ENCODE results near the gene ADAM22.
A peak's percentile ranks its signal among the peaks of the same experiment; 100 is the strongest.
"Not testable (repeated sequence)": the region's sequence is repeated elsewhere in the genome, so short reads cannot be mapped to it uniquely, and the experiment has no call there.

Gene ADAM22

GRCh38 chr7:87912121-87912520 is 21.9 kb upstream of the ADAM22 start:
- peaks cover 7% of the 10 kb centered on the region for H3K36me3 Mint-ChIP-seq (ENCODE audit: low read depth)
- no peaks in the 10 kb centered on the region for H3K9me3 Mint-ChIP-seq
- no peak for TF ChIP-seq CTCF (IDR thresholded peaks at IDR 0.05; ENCODE audit: unreplicated experiment in 3 of 3)
- H3K27ac Mint-ChIP-seq: no peak overlapping the region
- H3K4me3 Mint-ChIP-seq: no peak overlapping the region
- H3K27me3 Mint-ChIP-seq (ENCODE audit: low read depth): no peaks in the 10 kb centered on the region
- H3K4me1 Mint-ChIP-seq: no peaks in the 10 kb centered on the region

GRCh38 chr7:87918740-87919139 is 15.3 kb upstream of the ADAM22 start:
- Mint-ChIP-seq H3K4me1 (no peaks in the 10 kb centered on the region), H3K36me3 (ENCODE audit: low read depth) (no peaks in the 10 kb centered on the region), H3K27me3 (ENCODE audit: low read depth) (no peaks in the 10 kb centered on the region), H3K27ac (no peak overlapping the region), H3K9me3 (no peaks in the 10 kb centered on the region), H3K4me3 (no peak overlapping the region)
- TF ChIP-seq CTCF (IDR thresholded peaks at IDR 0.05; ENCODE audit: unreplicated experiment in 3 of 3): no peak

GRCh38 chr7:87919875-87920274 is 14.2 kb upstream of the ADAM22 start:
- Mint-ChIP-seq H3K36me3 (ENCODE audit: low read depth) (no peaks in the 10 kb centered on the region), H3K9me3 (no peaks in the 10 kb centered on the region), H3K27ac (no peak overlapping the region), H3K4me1 (no peaks in the 10 kb centered on the region), H3K4me3 (no peak overlapping the region), H3K27me3 (ENCODE audit: low read depth) (no peaks in the 10 kb centered on the region)
- no peak for TF ChIP-seq CTCF (IDR thresholded peaks at IDR 0.05; ENCODE audit: unreplicated experiment in 3 of 3)

- H3K36me3 Mint-ChIP-seq (ENCODE audit: low read depth): no peaks in the 10 kb centered on the region
- no peak overlapping the region for H3K27ac Mint-ChIP-seq
- H3K27me3 Mint-ChIP-seq (ENCODE audit: low read depth): no peaks in the 10 kb centered on the region
- no peaks in the 10 kb centered on the region for H3K4me1 Mint-ChIP-seq
- H3K4me3 Mint-ChIP-seq: no peak overlapping the region
- H3K9me3 Mint-ChIP-seq: no peaks in the 10 kb centered on the region
- no peak for TF ChIP-seq CTCF (IDR thresholded peaks at IDR 0.05; ENCODE audit: unreplicated experiment in 3 of 3)
Observed at GRCh38 chr7:87920578-87920977, 13.5 kb upstream of the ADAM22 start.

- not testable (repeated sequence) for H3K4me3 Mint-ChIP-seq; H3K27me3 Mint-ChIP-seq (ENCODE audit: low read depth); H3K4me1 Mint-ChIP-seq; H3K36me3 Mint-ChIP-seq (ENCODE audit: low read depth); H3K27ac Mint-ChIP-seq; H3K9me3 Mint-ChIP-seq
Observed at GRCh38 chr7:87922759-87923395, 11.2 kb upstream of the ADAM22 start.

- H3K4me3 Mint-ChIP-seq: no peak overlapping the region
- no peaks in the 10 kb centered on the region for H3K4me1 Mint-ChIP-seq
- H3K9me3 Mint-ChIP-seq: no peaks in the 10 kb centered on the region
- TF ChIP-seq CTCF (IDR thresholded peaks at IDR 0.05; ENCODE audit: unreplicated experiment in 3 of 3): no peak
- H3K27me3 Mint-ChIP-seq (ENCODE audit: low read depth): no peaks in the 10 kb centered on the region
- no peaks in the 10 kb centered on the region for H3K36me3 Mint-ChIP-seq (ENCODE audit: low read depth)
- peak overlapping the region in 1 of 3 experiments; percentile 77 for H3K27ac Mint-ChIP-seq
Observed at GRCh38 chr7:87926581-87927461, 7.2 kb upstream of the ADAM22 start.

Data from nephron (organoid).